H1 (cell line): ENCODE data around the gene DRD1. TPM values are rescaled to one million over a fixed set of nuclear protein-coding genes. Genes with fewer than 3 reads are reported as not detected.

Experiments
- CTCF ChIA-PET: fragments of 300-600 bp; sonication (Branson Sonifier 250); formaldehyde crosslinking; loops from one replicate; lab custom pipeline; 2021; ENCODE audit not compliant: partially characterized antibody; lab: Charles Lee
- POLR2A ChIA-PET: fragments of 300-600 bp; sonication (Branson Sonifier 250); formaldehyde crosslinking; loops from one replicate; lab custom pipeline; 2021; ENCODE audit warnings: inconsistent platforms; ENCODE audit not compliant: partially characterized antibody; lab: Charles Lee
- DNase-seq, 2 experiments: peaks; one replicate each; pipeline versions ENCODE4 v3.0.0 to v3.0.0-alpha.2; 2010 to 2022; ENCODE audit warnings: low spot score in 2 of 2, low read depth in 1 of 2, mixed read lengths in 1 of 2
- FAIRE-seq: peaks from 2 replicates; lab custom pipeline; 2011; peaks lifted over from hg19 to GRCh38; lab: Jason Lieb, UNC
- H2AFZ ChIP-seq: 2 replicates; pipeline ENCODE4 v1.8.1; 2012; ENCODE audit warnings: low read length, inconsistent platforms
- H2AK5ac ChIP-seq: 2 replicates; pipeline ENCODE4 v1.6.1; 2013; ENCODE audit warnings: low read depth, low read length
- H2BK120ac ChIP-seq: replicated peaks from 2 replicates; pipeline ENCODE3; 2013; ENCODE audit warnings: low read depth, low read length, inconsistent platforms
- H2BK12ac ChIP-seq: 2 replicates; pipeline ENCODE4 v1.6.1; 2013; ENCODE audit warnings: low read depth, low read length
- H2BK15ac ChIP-seq: 2 replicates; pipeline ENCODE4 v1.6.1; 2013; ENCODE audit warnings: low read length
- H2BK20ac ChIP-seq: 2 replicates; pipeline ENCODE4 v1.6.1; 2013; ENCODE audit warnings: low read length
- H2BK5ac ChIP-seq: 2 replicates; pipeline ENCODE4 v1.6.1; 2013; ENCODE audit warnings: low read depth, low read length
- H3K14ac ChIP-seq: 2 replicates; pipeline ENCODE4 v1.6.1; 2013; ENCODE audit warnings: inconsistent platforms; ENCODE audit not compliant: insufficient read length
- H3K18ac ChIP-seq: 2 replicates; pipeline ENCODE4 v1.6.1; 2013; ENCODE audit warnings: low read length; ENCODE audit errors: extremely low read depth
- H3K23ac ChIP-seq: 2 replicates; pipeline ENCODE4 v1.6.1; 2013; ENCODE audit warnings: inconsistent platforms; ENCODE audit not compliant: insufficient read length
- H3K23me2 ChIP-seq: 2 replicates; pipeline ENCODE4 v1.6.1; 2013; ENCODE audit warnings: low read depth, low read length
- H3K27ac ChIP-seq: 2 replicates; pipeline ENCODE4 v1.6.1; 2011; ENCODE audit warnings: low read depth, low read length, inconsistent platforms
- H3K27me3 ChIP-seq, 4 experiments: replicated peaks in 1 of 4; 1 replicate in 1 of 4; 2 replicates in 3 of 4; pipeline versions ENCODE4 v1.6.1 to v1.8.1; 2011 to 2013; ENCODE audit warnings: low read length in 3 of 4, mild to moderate bottlenecking in 3 of 4, inconsistent platforms in 2 of 4, mixed read lengths in 2 of 4, moderate library complexity in 1 of 4; ENCODE audit not compliant: control insufficient read depth in 3 of 4, insufficient read depth in 3 of 4; ENCODE audit errors: extremely low read depth in 1 of 4
- H3K36me3 ChIP-seq, 4 experiments: 2 replicates each; pipeline versions ENCODE4 v1.6.1 to v1.8.1; 2011 to 2013; ENCODE audit warnings: mild to moderate bottlenecking in 4 of 4, low read length in 3 of 4, moderate library complexity in 2 of 4, control low read depth in 1 of 4, inconsistent platforms in 1 of 4; ENCODE audit not compliant: insufficient read depth in 4 of 4, control insufficient read depth in 2 of 4
- H3K4ac ChIP-seq: replicated peaks from 2 replicates; pipeline ENCODE3; 2013; ENCODE audit warnings: low read length, low read depth, mixed read lengths, inconsistent platforms; ENCODE audit not compliant: insufficient read length
- H3K4me1 ChIP-seq, 4 experiments: replicated peaks in 1 of 4; 1 replicate in 1 of 4; 2 replicates in 3 of 4; pipeline versions ENCODE4 v1.6.1 to v1.8.1; 2011 to 2013; ENCODE audit warnings: low read length in 3 of 4, inconsistent platforms in 2 of 4, mixed read lengths in 1 of 4; ENCODE audit not compliant: insufficient read depth in 4 of 4, control insufficient read depth in 3 of 4
- H3K4me2 ChIP-seq, 2 experiments: 2 replicates each; pipeline versions ENCODE4 v1.6.1 to v1.8.1; 2011 to 2013; ENCODE audit warnings: low read depth in 2 of 2, low read length in 2 of 2, control low read depth in 1 of 2, inconsistent platforms in 1 of 2, mild to moderate bottlenecking in 1 of 2; ENCODE audit not compliant: insufficient read depth in 1 of 2
- H3K4me3 ChIP-seq, 4 experiments: fragments of 200-600, 300-600 bp in 1 of 4; sonication (generic), shearing (Covaris generic), sonication (Bioruptor Twin) in 1 of 4; 2 replicates each; pipeline versions ENCODE4 v1.5.1 to v1.8.1; 2011 to 2016; ENCODE audit warnings: low read length in 4 of 4, low read depth in 3 of 4, control low read depth in 2 of 4, inconsistent platforms in 2 of 4, mild to moderate bottlenecking in 2 of 4, mixed read lengths in 1 of 4, moderate library complexity in 1 of 4; ENCODE audit not compliant: insufficient read depth in 2 of 4; ENCODE audit errors: extremely low read depth in 1 of 4
- H3K56ac ChIP-seq: replicated peaks from 2 replicates; pipeline ENCODE3; 2013; ENCODE audit warnings: low read depth, mild to moderate bottlenecking, mixed read lengths, low read length, inconsistent platforms; ENCODE audit not compliant: insufficient read length
- H3K79me1 ChIP-seq: 2 replicates; pipeline ENCODE4 v1.6.1; 2013; ENCODE audit warnings: low read depth, low read length, control low read depth
- H3K79me2 ChIP-seq, 2 experiments: 2 replicates each; pipeline versions ENCODE4 v1.6.1 to v1.8.1; 2012 to 2013; ENCODE audit warnings: low read length in 2 of 2, mild to moderate bottlenecking in 2 of 2, inconsistent platforms in 1 of 2; ENCODE audit not compliant: insufficient read depth in 2 of 2, control insufficient read depth in 1 of 2
- H3K9ac ChIP-seq, 4 experiments: replicated peaks in 1 of 4; 1 replicate in 1 of 4; 2 replicates in 3 of 4; pipeline versions ENCODE4 v1.6.1 to v1.8.1; 2011 to 2013; ENCODE audit warnings: low read depth in 3 of 4, low read length in 3 of 4, control low read depth in 2 of 4, mild to moderate bottlenecking in 2 of 4, moderate library complexity in 2 of 4, inconsistent platforms in 1 of 4; ENCODE audit errors: extremely low read depth in 1 of 4
- H3K9me3 ChIP-seq, 2 experiments: 2 replicates each; pipeline versions ENCODE4 v1.6.1 to v1.8.1; 2012 to 2013; ENCODE audit warnings: mild to moderate bottlenecking in 2 of 2, moderate library complexity in 2 of 2, control low read depth in 1 of 2, inconsistent platforms in 1 of 2, low read depth in 1 of 2, low read length in 1 of 2, mixed read lengths in 1 of 2; ENCODE audit not compliant: insufficient read depth in 2 of 2
- H4K20me1 ChIP-seq, 2 experiments: replicated peaks in 1 of 2; 2 replicates each; pipeline versions ENCODE3 to v1.8.1; 2011 to 2013; ENCODE audit warnings: inconsistent platforms in 2 of 2, low read length in 2 of 2, mild to moderate bottlenecking in 1 of 2; ENCODE audit not compliant: insufficient read depth in 2 of 2, control insufficient read depth in 1 of 2
- H4K5ac ChIP-seq: 2 replicates; pipeline ENCODE4 v1.6.1; 2013; ENCODE audit warnings: low read length, low read depth, mixed read lengths, inconsistent platforms; ENCODE audit not compliant: insufficient read length
- H4K8ac ChIP-seq: 2 replicates; pipeline ENCODE4 v1.8.0; 2013; ENCODE audit warnings: mild to moderate bottlenecking, moderate library complexity, low read length, inconsistent platforms; ENCODE audit not compliant: insufficient read depth; ENCODE audit errors: extremely low read depth
- H4K91ac ChIP-seq: replicated peaks from 2 replicates; pipeline ENCODE3; 2013; ENCODE audit warnings: low read length, mixed read lengths, inconsistent platforms; ENCODE audit not compliant: insufficient read length
- ASH2L ChIP-seq: fragments of 200-600, 300-600 bp; sonication (generic); IDR thresholded peaks from one replicate; pipeline ENCODE4 v1.7.1; 2017; ENCODE audit warnings: low read length
- EZH2 ChIP-seq: fragments of 200-600 bp; sonication (generic); IDR thresholded peaks from 2 replicates; pipeline ENCODE4 v1.7.1; 2012; ENCODE audit warnings: low read depth, mild to moderate bottlenecking, moderate library complexity, low read length, inconsistent platforms; ENCODE audit not compliant: severe bottlenecking
- MAX ChIP-seq: IDR thresholded peaks from 2 replicates; pipeline ENCODE4 v1.6.1; 2012; ENCODE audit warnings: inconsistent platforms
- SAP30 ChIP-seq: fragments of 300-600 bp; sonication (generic); IDR thresholded peaks from 2 replicates; pipeline ENCODE4 v1.7.1; 2012; ENCODE audit warnings: low read length, moderate library complexity, mild to moderate bottlenecking, inconsistent platforms; ENCODE audit not compliant: insufficient read depth, insufficient replicate concordance
- TEAD4 ChIP-seq: IDR thresholded peaks from 2 replicates; pipeline ENCODE4 v1.6.1; 2012; ENCODE audit warnings: low read depth, low read length, inconsistent platforms, mixed read lengths
- ZNF274 ChIP-seq: IDR thresholded peaks from 2 replicates; pipeline ENCODE4 v1.7.0; 2012; ENCODE audit warnings: low read length, borderline replicate concordance; ENCODE audit errors: extremely low read depth
- WGBS, 2 experiments: shearing (Covaris generic) in 1 of 2; methylation state at CpG; one replicate each; pipeline versions ENCODE4 v1.1.6 to v1.1.7; 2013 to 2015; ENCODE audit warnings: low lambda C conversion rate in 2 of 2, mixed read lengths in 2 of 2, inconsistent platforms in 1 of 2, low coverage in 1 of 2, missing lambda C conversion rate in 1 of 2; ENCODE audit not compliant: insufficient replicate concordance in 2 of 2, insufficient coverage in 1 of 2, insufficient read length in 1 of 2; ENCODE audit errors: extremely low coverage in 1 of 2, missing lambda C conversion rate in 1 of 2; 5-methylcytosine and 5-hydroxymethylcytosine counted together
- polyA plus RNA-seq, 7 experiments: library from polyadenylated mRNA; depleted of rRNA in 3 of 7; stranded (reverse) in 5 of 7; unstranded in 2 of 7; fragments of >200 nt in 5 of 7; fragments of 200-250 nt in 2 of 7; gene quantifications; 1 replicate in 5 of 7; 2 replicates in 1 of 7; 4 replicates in 1 of 7; pipeline versions ENCODE4 v1.2.1 to v1.2.3, GENCODE V29; 2011 to 2013; ENCODE audit warnings: missing spikeins in 2 of 7, mixed read lengths in 2 of 7
- total RNA-seq: library from RNA; stranded (reverse); fragmentation: NEBNext Ultra II Directional; extraction: Animal tissue kit (Norgen Biotek cat#: 25700); gene quantifications from 2 replicates; pipeline ENCODE4 v1.2.1, GENCODE V29; 2021
- TF ChIP-seq, protein P1 (sequence below): IDR thresholded peaks from 2 replicates; pipeline ENCODE4 v1.6.1; 2012; ENCODE audit warnings: low read length, inconsistent platforms

The DRD1 gene
- total and polyA plus RNA-seq, 2 of the 8 experiments (the other 6 are each of a cell fraction or from before 2014, with no cell fraction given) = 0.03 to 0.19 TPM

GRCh38 chr5:175477440-175477839 lies 33.5 kb upstream of the DRD1 start:
- ChIA-PET CTCF (interaction anchor here (0.6 to 2.2 kb wide), 3 partner anchors 13 to 19 kb away, joined by 3 to 13 read pairs (median 3); no protein-coding TSS in a partner anchor), POLR2A (interaction anchor here (0.9 to 1.0 kb wide), 5 partner anchors 7 to 52 kb away, joined by 3 to 4 read pairs (median 3); no protein-coding TSS in a partner anchor)
- H2BK15ac ChIP-seq = no peak overlapping the region
- H3K79me2 ChIP-seq = peaks cover 12 to 35% of the 10 kb centered on the region in 2 experiments
- H4K91ac ChIP-seq = no peak overlapping the region
- H3K18ac ChIP-seq = no peak overlapping the region
- H2BK120ac ChIP-seq = no peak overlapping the region
- no peak overlapping the region for H2AK5ac ChIP-seq
- H3K4me2 ChIP-seq = peak overlapping the region in 1 of 2 experiments; percentile 99; a peak in 1 of 4 replicates
- H3K23ac ChIP-seq = no peak overlapping the region
- H2BK20ac ChIP-seq = no peak overlapping the region
- peaks cover 0 to 6% (median 2%) of the 10 kb centered on the region in 4 experiments; a peak in 2 of 7 replicates for H3K27me3 ChIP-seq
- H3K14ac ChIP-seq = no peak overlapping the region
- no peak overlapping the region for H3K56ac ChIP-seq
- H2BK12ac ChIP-seq = no peak overlapping the region
- DNase-seq (no peak), FAIRE-seq (no peak)
- H3K4me3 ChIP-seq = peak overlapping the region in 1 of 4 experiments; percentile 82; a peak in 1 of 8 replicates
- peaks cover 12% of the 10 kb centered on the region for H3K23me2 ChIP-seq
- no peak overlapping the region for H3K4ac ChIP-seq
- H3K9ac ChIP-seq = no peak overlapping the region
- H4K20me1 ChIP-seq = peaks cover 9 to 12% of the 10 kb centered on the region in 2 experiments
- peaks cover 2 to 6% (median 4%) of the 10 kb centered on the region in 4 experiments; a peak in 6 of 7 replicates for H3K4me1 ChIP-seq
- no peak overlapping the region for H4K8ac ChIP-seq
- peaks cover 2 to 5% (median 5%) of the 10 kb centered on the region in 4 experiments; a peak in 4 of 8 replicates for H3K36me3 ChIP-seq
- no peak overlapping the region for H2BK5ac ChIP-seq
- 92% methylated on average over 5 of the region's 5 CpGs; no CpG with 5 or more reads in 1 of the 2 experiments for WGBS, 2 experiments
- no peak overlapping the region for H2AFZ ChIP-seq
- no peaks in the 10 kb centered on the region for H3K9me3 ChIP-seq
- H3K79me1 ChIP-seq = peaks cover 7% of the 10 kb centered on the region
- H3K27ac ChIP-seq = no peak overlapping the region
- no peak overlapping the region for H4K5ac ChIP-seq
- TF ChIP-seq ZNF274 (no peak), EZH2 (no peak), ASH2L (no peak), MAX (no peak), SAP30 (no peak), TEAD4 (no peak)
- TF ChIP-seq, protein P1, sequence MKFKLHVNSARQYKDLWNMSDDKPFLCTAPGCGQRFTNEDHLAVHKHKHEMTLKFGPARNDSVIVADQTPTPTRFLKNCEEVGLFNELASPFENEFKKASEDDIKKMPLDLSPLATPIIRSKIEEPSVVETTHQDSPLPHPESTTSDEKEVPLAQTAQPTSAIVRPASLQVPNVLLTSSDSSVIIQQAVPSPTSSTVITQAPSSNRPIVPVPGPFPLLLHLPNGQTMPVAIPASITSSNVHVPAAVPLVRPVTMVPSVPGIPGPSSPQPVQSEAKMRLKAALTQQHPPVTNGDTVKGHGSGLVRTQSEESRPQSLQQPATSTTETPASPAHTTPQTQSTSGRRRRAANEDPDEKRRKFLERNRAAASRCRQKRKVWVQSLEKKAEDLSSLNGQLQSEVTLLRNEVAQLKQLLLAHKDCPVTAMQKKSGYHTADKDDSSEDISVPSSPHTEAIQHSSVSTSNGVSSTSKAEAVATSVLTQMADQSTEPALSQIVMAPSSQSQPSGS = no peak
